ENCODE data around the gene RBM8A.

RBM8A gene

DNA sequence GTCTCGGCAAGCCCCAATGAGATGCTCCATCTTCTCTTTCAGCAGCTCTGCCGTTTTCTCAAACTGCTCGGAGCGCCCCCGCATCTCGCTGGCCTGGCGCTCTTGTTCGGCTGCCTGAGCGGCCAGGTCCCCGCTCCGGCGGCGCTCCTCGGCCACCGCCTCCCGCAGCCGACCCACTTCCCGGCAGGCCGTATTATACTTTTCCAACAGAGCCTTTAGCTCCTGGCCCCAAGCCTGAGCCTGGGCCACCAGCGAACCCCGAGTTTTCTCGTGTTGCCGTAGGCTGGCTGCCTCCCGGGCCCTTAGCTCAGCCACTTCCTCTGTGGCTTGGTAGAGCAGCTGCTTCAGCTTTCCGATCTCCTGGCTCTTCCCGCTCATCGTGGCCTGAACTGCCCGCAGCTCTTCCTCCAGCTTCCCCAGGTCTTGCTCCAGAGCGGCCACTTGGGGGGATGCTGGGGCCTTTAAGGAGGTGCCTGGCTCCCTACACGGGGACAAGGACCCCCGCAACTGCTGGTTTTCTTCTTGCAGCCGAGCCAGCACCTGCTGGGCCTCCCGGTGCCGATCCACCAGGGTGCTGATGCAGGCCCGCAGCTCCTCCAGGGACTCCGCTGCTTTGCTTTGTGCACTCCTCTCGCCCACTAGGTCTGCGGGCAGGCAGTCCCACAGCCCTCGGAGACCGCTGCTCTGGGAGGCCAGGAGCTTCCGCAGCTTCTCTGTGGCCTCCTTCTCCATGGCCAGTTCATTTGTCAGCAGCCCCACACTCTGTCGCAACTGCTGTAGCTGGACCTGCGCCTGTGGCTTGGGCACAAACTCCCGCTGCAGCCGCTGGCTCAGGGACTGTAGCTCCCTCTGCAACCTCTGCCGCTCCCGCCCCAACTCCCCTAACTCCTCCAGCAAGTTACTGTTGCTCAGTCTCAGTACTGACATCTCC, 55.0 kb downstream of the RBM8A start:
- DNase-seq = peak; percentile 59 to 70
